SK-N-SH treated with all-trans-retinoic acid at 6 μM for 48 hours (cell line): ENCODE results near the gene PAXX.
"Not testable (repeated sequence)": the region's sequence is repeated elsewhere in the genome, so short reads cannot be mapped to it uniquely, and the experiment has no call there.

Source experiments
- ATAC-seq: fragments of 200-7000 bp; cut with Tn5 transposase; 3 replicates; pipeline ENCODE4 v1.9.1; 2020; ENCODE audit warnings: mild to moderate bottlenecking, moderate library complexity
- ARNTL ChIP-seq: fragments of 450-650 bp; formaldehyde crosslinking; IDR thresholded peaks from 2 replicates; pipeline ENCODE4 v1.5.0; 2020; ENCODE audit warnings: low read depth, mild to moderate bottlenecking, moderate library complexity, borderline replicate concordance
- BACH2 ChIP-seq: fragments of 250-450 bp; sonication (Bioruptor Pico); IDR thresholded peaks from 2 replicates; pipeline ENCODE4 v1.9.0; 2021; ENCODE audit warnings: mild to moderate bottlenecking, borderline replicate concordance
- CSDC2 ChIP-seq: fragments of 250-450 bp; sonication (Bioruptor Pico); IDR thresholded peaks from 2 replicates; pipeline ENCODE4 v1.5.0; 2020; ENCODE audit warnings: mild to moderate bottlenecking, moderate library complexity
- CSRNP3 ChIP-seq: fragments of 250-450 bp; sonication (Bioruptor Pico); IDR thresholded peaks from 2 replicates; pipeline ENCODE4 v1.5.1; 2021; ENCODE audit warnings: mild to moderate bottlenecking, moderate library complexity
- ESRRG ChIP-seq: fragments of 250-450 bp; sonication (Bioruptor Pico); IDR thresholded peaks from 2 replicates; pipeline ENCODE4 v1.6.1; 2021; ENCODE audit warnings: mild to moderate bottlenecking
- GLIS3 ChIP-seq: fragments of 250-450 bp; sonication (Bioruptor Pico); IDR thresholded peaks from 2 replicates; pipeline ENCODE4 v1.5.0; 2020; ENCODE audit warnings: mild to moderate bottlenecking, moderate library complexity
- ISL1 ChIP-seq: fragments of 250-450 bp; sonication (Bioruptor Pico); IDR thresholded peaks from 2 replicates; pipeline ENCODE4 v2.1.2; 2022; ENCODE audit warnings: mild to moderate bottlenecking, moderate library complexity
- OSR1 ChIP-seq: fragments of 250-450 bp; sonication (Bioruptor Pico); IDR thresholded peaks from 2 replicates; pipeline ENCODE4 v1.8.0; 2022; ENCODE audit warnings: moderate library complexity, mild to moderate bottlenecking, inconsistent platforms
- POU6F1 ChIP-seq: fragments of 250-450 bp; sonication (Bioruptor Pico); IDR thresholded peaks from 2 replicates; pipeline ENCODE4 v1.8.0; 2021; ENCODE audit warnings: low read depth, mild to moderate bottlenecking, moderate library complexity, borderline replicate concordance
- RARB ChIP-seq: fragments of 250-450 bp; sonication (Bioruptor Pico); IDR thresholded peaks from 2 replicates; pipeline ENCODE4 v1.8.0; 2021; ENCODE audit warnings: mild to moderate bottlenecking, moderate library complexity
- SNAI2 ChIP-seq: fragments of 250-450 bp; sonication (Bioruptor Pico); IDR thresholded peaks from 2 replicates; pipeline ENCODE4 v1.5.0; 2020; ENCODE audit warnings: mild to moderate bottlenecking, moderate library complexity
- TOX ChIP-seq: fragments of 250-450 bp; sonication (Bioruptor Pico); IDR thresholded peaks from 2 replicates; pipeline ENCODE4 v1.8.0; 2021; ENCODE audit warnings: mild to moderate bottlenecking, moderate library complexity, borderline replicate concordance
- ZC3H10 ChIP-seq: fragments of 250-450 bp; sonication (Bioruptor Pico); IDR thresholded peaks from 2 replicates; pipeline ENCODE4 v1.5.1; 2021; ENCODE audit warnings: mild to moderate bottlenecking, moderate library complexity
- ZFP3 ChIP-seq: fragments of 250-450 bp; sonication (Bioruptor Pico); IDR thresholded peaks from 2 replicates; pipeline ENCODE4 v1.5.0; 2020; ENCODE audit warnings: mild to moderate bottlenecking, moderate library complexity
- ZFP30 ChIP-seq: fragments of 450-650 bp; formaldehyde crosslinking; IDR thresholded peaks from 2 replicates; pipeline ENCODE4 v1.5.0; 2022; ENCODE audit warnings: mild to moderate bottlenecking, moderate library complexity
- ZNF70 ChIP-seq: fragments of 450-650 bp; formaldehyde crosslinking; IDR thresholded peaks from 2 replicates; pipeline ENCODE4 v1.5.0; 2020; ENCODE audit warnings: mild to moderate bottlenecking, moderate library complexity
- ZNF8 ChIP-seq: fragments of 450-650 bp; formaldehyde crosslinking; IDR thresholded peaks from 2 replicates; pipeline ENCODE4 v1.5.0; 2020; ENCODE audit warnings: mild to moderate bottlenecking, moderate library complexity
- TF ChIP-seq, protein P1 (sequence below): fragments of 250-450 bp; sonication (Bioruptor Pico); IDR thresholded peaks from 2 replicates; pipeline ENCODE4 v1.8.0; 2020; ENCODE audit warnings: mild to moderate bottlenecking, moderate library complexity, borderline replicate concordance
- TF ChIP-seq, protein P2 (sequence below): fragments of 250-450 bp; sonication (Bioruptor Pico); IDR thresholded peaks from 2 replicates; pipeline ENCODE4 v1.5.1; 2020; ENCODE audit warnings: low read depth, mild to moderate bottlenecking, moderate library complexity

PAXX gene

GRCh38 chr9:137032858-137033257 is 40.6 kb downstream of the PAXX start:
- TF ChIP-seq GLIS3 (CRISPR knock-in tag): no peak
- no peak for TF ChIP-seq ZNF70
- no peak for TF ChIP-seq BACH2 (CRISPR knock-in tag)
- no peak for TF ChIP-seq TOX
- TF ChIP-seq ARNTL (CRISPR knock-in tag): no peak
- no peak for TF ChIP-seq POU6F1
- TF ChIP-seq ZC3H10 (CRISPR knock-in tag): no peak
- TF ChIP-seq SNAI2: no peak
- TF ChIP-seq, protein P1, sequence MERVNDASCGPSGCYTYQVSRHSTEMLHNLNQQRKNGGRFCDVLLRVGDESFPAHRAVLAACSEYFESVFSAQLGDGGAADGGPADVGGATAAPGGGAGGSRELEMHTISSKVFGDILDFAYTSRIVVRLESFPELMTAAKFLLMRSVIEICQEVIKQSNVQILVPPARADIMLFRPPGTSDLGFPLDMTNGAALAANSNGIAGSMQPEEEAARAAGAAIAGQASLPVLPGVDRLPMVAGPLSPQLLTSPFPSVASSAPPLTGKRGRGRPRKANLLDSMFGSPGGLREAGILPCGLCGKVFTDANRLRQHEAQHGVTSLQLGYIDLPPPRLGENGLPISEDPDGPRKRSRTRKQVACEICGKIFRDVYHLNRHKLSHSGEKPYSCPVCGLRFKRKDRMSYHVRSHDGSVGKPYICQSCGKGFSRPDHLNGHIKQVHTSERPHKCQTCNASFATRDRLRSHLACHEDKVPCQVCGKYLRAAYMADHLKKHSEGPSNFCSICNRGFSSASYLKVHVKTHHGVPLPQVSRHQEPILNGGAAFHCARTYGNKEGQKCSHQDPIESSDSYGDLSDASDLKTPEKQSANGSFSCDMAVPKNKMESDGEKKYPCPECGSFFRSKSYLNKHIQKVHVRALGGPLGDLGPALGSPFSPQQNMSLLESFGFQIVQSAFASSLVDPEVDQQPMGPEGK (CRISPR knock-in tag): no peak
- TF ChIP-seq ZFP30: no peak
- TF ChIP-seq OSR1 (CRISPR knock-in tag): no peak
- TF ChIP-seq CSDC2 (CRISPR knock-in tag): no peak
- no peak for TF ChIP-seq ESRRG (CRISPR knock-in tag)
- TF ChIP-seq RARB: no peak
- no peak for ATAC-seq

- ATAC-seq: not testable (repeated sequence)
Measured at GRCh38 chr9:137033481-137033880, 41.3 kb downstream of the PAXX start.

- no peak for TF ChIP-seq ZFP3 (CRISPR knock-in tag)
- TF ChIP-seq CSRNP3: no peak
- TF ChIP-seq TOX: no peak
- TF ChIP-seq OSR1 (CRISPR knock-in tag): no peak
- no peak for TF ChIP-seq RARB
- no peak for ATAC-seq
Measured at GRCh38 chr9:137034039-137034708, 42.0 kb downstream of the PAXX start.

- TF ChIP-seq ARNTL (CRISPR knock-in tag): no peak
- TF ChIP-seq, protein P1 (CRISPR knock-in tag): no peak
- no peak for TF ChIP-seq POU6F1
- TF ChIP-seq OSR1 (CRISPR knock-in tag): no peak
- TF ChIP-seq BACH2 (CRISPR knock-in tag): no peak
- TF ChIP-seq, all 23 proteins: peak for 0
- ATAC-seq: peak; percentile 97
Measured at GRCh38 chr9:137034709-137035506, 42.7 kb downstream of the PAXX start.

- peak; percentile 46 for ATAC-seq
- TF ChIP-seq, protein P2, sequence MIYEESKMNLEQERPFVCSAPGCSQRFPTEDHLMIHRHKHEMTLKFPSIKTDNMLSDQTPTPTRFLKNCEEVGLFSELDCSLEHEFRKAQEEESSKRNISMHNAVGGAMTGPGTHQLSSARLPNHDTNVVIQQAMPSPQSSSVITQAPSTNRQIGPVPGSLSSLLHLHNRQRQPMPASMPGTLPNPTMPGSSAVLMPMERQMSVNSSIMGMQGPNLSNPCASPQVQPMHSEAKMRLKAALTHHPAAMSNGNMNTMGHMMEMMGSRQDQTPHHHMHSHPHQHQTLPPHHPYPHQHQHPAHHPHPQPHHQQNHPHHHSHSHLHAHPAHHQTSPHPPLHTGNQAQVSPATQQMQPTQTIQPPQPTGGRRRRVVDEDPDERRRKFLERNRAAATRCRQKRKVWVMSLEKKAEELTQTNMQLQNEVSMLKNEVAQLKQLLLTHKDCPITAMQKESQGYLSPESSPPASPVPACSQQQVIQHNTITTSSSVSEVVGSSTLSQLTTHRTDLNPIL (CRISPR knock-in tag): no peak
- TF ChIP-seq ESRRG (CRISPR knock-in tag): no peak
- no peak for TF ChIP-seq GLIS3 (CRISPR knock-in tag)
- no peak for TF ChIP-seq ZNF8 (CRISPR knock-in tag)
- no peak for TF ChIP-seq ZC3H10 (CRISPR knock-in tag)
- TF ChIP-seq BACH2 (CRISPR knock-in tag): no peak
- TF ChIP-seq OSR1 (CRISPR knock-in tag): no peak
- TF ChIP-seq ISL1 (CRISPR knock-in tag): no peak
- TF ChIP-seq ZNF70: no peak
- TF ChIP-seq CSRNP3: no peak
- TF ChIP-seq CSDC2 (CRISPR knock-in tag): no peak
- TF ChIP-seq, protein P1 (CRISPR knock-in tag): no peak
Measured at GRCh38 chr9:137035507-137035834, 43.2 kb downstream of the PAXX start.
